Muscle layer of colon (tissue), 2 donors: ENCODE data around the gene ANKRD22.
"Not testable (repeated sequence)": the region's sequence is repeated elsewhere in the genome, so short reads cannot be mapped to it uniquely, and the experiment has no call there.

Source experiments
- H3K27ac ChIP-seq: one replicate; pipeline ENCODE4 v1.7.0; 2013; ENCODE audit warnings: low read depth, mild to moderate bottlenecking, low read length, moderate library complexity
- H3K27me3 ChIP-seq, 2 donors: one replicate each; pipeline ENCODE4 v1.7.0; 2013; ENCODE audit warnings: low read length in 2 of 2, mild to moderate bottlenecking in 2 of 2; ENCODE audit not compliant: insufficient read depth in 2 of 2, control insufficient read depth in 1 of 2
- H3K36me3 ChIP-seq: one replicate; pipeline ENCODE4 v1.7.0; 2013; ENCODE audit warnings: mild to moderate bottlenecking, low read length; ENCODE audit not compliant: insufficient read depth
- H3K4me1 ChIP-seq: one replicate; pipeline ENCODE4 v1.7.0; 2013; ENCODE audit warnings: mild to moderate bottlenecking, low read length; ENCODE audit not compliant: insufficient read depth
- H3K4me3 ChIP-seq, 2 donors: one replicate each; pipeline ENCODE4 v1.7.0; 2013; ENCODE audit warnings: low read length in 2 of 2, low read depth in 1 of 2, mild to moderate bottlenecking in 1 of 2, moderate library complexity in 1 of 2
- H3K9ac ChIP-seq: one replicate; pipeline ENCODE4 v1.7.0; 2013; ENCODE audit warnings: low read length
- H3K9me3 ChIP-seq: one replicate; pipeline ENCODE4 v1.7.0; 2013; ENCODE audit warnings: mild to moderate bottlenecking, low read length
- donor health status: abdominal sarcoma.
- donor health status: Adenocarcinoma of cecum.

ANKRD22 gene

GRCh38 chr10:88888810-88889445, 37.3 kb upstream of the ANKRD22 start:
- H3K27ac ChIP-seq: no peak overlapping the region
- no peaks in the 10 kb centered on the region for H3K27me3 ChIP-seq
- no peak overlapping the region for H3K9ac ChIP-seq
- H3K4me1 ChIP-seq: no peaks in the 10 kb centered on the region
- H3K4me3 ChIP-seq: no peak overlapping the region
- H3K9me3 ChIP-seq: no peaks in the 10 kb centered on the region
- H3K36me3 ChIP-seq: no peaks in the 10 kb centered on the region

GRCh38 chr10:88886557-88886956, 34.9 kb upstream of the ANKRD22 start:
- Histone ChIP-seq H3K9ac (no peak overlapping the region), H3K27me3 (no peaks in the 10 kb centered on the region), H3K27ac (no peak overlapping the region), H3K4me1 (no peaks in the 10 kb centered on the region), H3K4me3 (no peak overlapping the region), H3K36me3 (no peaks in the 10 kb centered on the region), H3K9me3 (no peaks in the 10 kb centered on the region)

GRCh38 chr10:88883448-88883809, 31.8 kb upstream of the ANKRD22 start:
- Histone ChIP-seq H3K27ac (peak overlapping the region; percentile 28), H3K9ac (no peak overlapping the region), H3K4me3 (no peak overlapping the region), H3K27me3 (no peaks in the 10 kb centered on the region), H3K36me3 (no peaks in the 10 kb centered on the region), H3K4me1 (peaks cover 8% of the 10 kb centered on the region), H3K9me3 (no peaks in the 10 kb centered on the region)

- H3K27ac ChIP-seq: peak overlapping the region; percentile 28
- H3K9me3 ChIP-seq, H3K9ac ChIP-seq, H3K4me3 ChIP-seq, H3K4me1 ChIP-seq, H3K36me3 ChIP-seq, H3K27me3 ChIP-seq: not testable (repeated sequence)
Measured at GRCh38 chr10:88882646-88883447, 31.2 kb upstream of the ANKRD22 start.

DNA sequence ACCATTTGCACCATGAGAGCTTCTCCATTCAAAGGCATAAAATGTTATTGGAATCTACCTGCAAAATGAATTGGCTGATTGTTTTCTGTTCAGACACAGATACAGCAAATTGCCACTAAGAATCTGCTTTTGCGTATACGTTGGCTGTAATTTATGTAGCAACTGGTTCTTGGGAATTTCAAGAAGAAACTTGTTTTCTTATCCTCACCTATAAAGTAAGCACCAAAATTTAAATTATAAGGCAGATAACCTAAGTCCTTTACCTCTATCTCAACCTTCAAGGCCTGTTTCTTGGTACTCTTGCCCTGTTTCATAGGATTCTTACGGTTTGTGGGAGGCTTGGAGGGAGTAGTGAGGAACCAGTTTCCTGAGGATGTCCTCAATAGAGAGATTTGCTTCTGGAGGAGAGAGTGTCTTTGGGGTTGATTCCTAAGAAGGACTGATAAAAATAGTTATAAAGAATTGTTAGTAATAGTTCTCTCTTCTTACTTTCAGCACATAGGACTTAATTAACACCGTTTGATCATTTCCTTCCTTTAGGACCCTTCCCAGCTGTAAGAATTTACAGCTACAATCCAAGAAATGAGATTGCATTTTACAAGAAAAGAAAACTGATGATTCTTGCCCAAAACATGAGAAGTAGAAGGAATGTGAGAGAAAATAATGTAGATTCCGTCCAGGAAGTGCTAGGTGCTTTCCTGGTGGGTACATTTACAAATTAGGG, 30.4 kb upstream of the ANKRD22 start:
- Histone ChIP-seq H3K9me3 (no peaks in the 10 kb centered on the region), H3K27me3 (no peaks in the 10 kb centered on the region), H3K4me3 (peak overlapping the region in 1 of 2 donors; percentile 76), H3K27ac (peak overlapping the region; percentile 27), H3K4me1 (peaks cover 8% of the 10 kb centered on the region), H3K36me3 (no peaks in the 10 kb centered on the region), H3K9ac (no peak overlapping the region)

- Histone ChIP-seq H3K27ac (peak overlapping the region; percentile 79), H3K4me1 (peaks cover 8% of the 10 kb centered on the region), H3K9me3 (no peaks in the 10 kb centered on the region), H3K4me3 (peak overlapping the region in 1 of 2 donors; percentile 76), H3K36me3 (no peaks in the 10 kb centered on the region), H3K9ac (peak overlapping the region; percentile 68), H3K27me3 (no peaks in the 10 kb centered on the region)
Measured at GRCh38 chr10:88881320-88881719, 29.7 kb upstream of the ANKRD22 start.

GRCh38 chr10:88880282-88881076, 28.8 kb upstream of the ANKRD22 start:
- no peaks in the 10 kb centered on the region for H3K27me3 ChIP-seq
- H3K9ac ChIP-seq: peak overlapping the region; percentile 68
- H3K36me3 ChIP-seq: no peaks in the 10 kb centered on the region
- no peaks in the 10 kb centered on the region for H3K9me3 ChIP-seq
- peak overlapping the region; percentile 79 for H3K27ac ChIP-seq
- H3K4me1 ChIP-seq: peaks cover 8% of the 10 kb centered on the region
- peak overlapping the region; percentile 76 to 93 for H3K4me3 ChIP-seq

DNA sequence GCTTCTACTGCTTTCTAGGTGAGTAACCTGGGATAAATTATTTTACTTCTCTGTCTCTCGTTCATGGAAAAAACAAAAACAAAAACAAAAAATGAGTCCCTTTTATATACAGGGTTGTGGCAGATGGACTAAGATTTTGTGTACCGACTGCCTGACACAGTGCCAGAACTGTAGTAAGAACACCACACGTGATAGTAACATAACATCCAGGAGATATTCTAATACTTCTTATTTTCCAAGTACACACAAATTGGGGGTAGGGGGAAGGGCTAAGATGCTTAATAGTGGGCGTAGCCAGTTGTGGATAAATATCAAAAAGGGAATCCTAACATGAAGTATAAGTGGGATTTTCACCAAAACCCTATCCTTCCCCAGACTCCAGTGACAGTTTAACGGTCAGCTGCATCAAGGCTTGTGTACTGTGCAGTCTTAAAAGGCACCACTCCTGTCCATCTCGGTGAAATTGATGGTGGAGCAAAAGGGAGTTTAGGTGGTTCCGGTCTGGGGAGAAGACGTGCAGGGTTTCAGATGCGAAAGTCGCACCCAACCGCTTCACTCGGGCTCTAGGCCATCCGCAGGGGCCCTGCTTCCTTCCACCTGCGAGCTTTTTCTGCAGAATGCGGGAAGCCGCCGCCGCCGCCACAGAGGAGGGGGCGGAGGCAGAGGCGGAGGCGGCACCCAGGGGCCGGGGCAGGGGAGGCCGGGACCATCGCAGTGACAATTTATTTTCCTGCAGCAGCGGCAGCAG, 28.1 kb upstream of the ANKRD22 start, which contains the start of gene STAMBPL1:
TSS of gene STAMBPL1 (plus strand) at position 712 of the 748 bp plus-strand sequence. CDS start 21,464 bp downstream, outside the sequence.
- H3K9ac ChIP-seq: peak within 1 kb of the TSS; percentile 68
- no peaks in the 10 kb centered on the region for H3K27me3 ChIP-seq
- no peaks in the 10 kb centered on the region for H3K9me3 ChIP-seq
- no peaks in the 10 kb centered on the region for H3K36me3 ChIP-seq
- peak within 1 kb of the TSS; percentile 76 to 93 for H3K4me3 ChIP-seq
- peaks cover 8% of the 10 kb centered on the region for H3K4me1 ChIP-seq
- peak within 1 kb of the TSS; percentile 79 for H3K27ac ChIP-seq

DNA sequence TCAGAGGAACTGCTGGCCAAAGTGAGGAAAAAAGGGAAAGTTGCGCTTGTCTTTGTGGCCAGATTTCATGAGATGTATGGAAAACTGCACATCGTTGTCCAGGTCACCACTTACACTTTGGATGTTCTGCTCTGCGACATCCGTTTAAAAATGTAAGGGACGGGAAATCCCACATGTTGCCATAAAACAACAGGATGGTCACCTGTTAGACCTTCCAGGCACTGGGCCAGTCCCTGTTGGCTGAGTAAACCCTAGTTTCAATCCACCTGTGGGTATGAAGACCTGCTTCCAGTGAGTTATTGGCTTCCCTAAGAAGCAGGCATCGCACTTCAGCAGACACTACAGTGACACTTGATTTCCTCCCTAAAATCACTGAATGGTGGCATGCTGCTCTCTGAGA, 25.7 kb upstream of the ANKRD22 start:
- H3K9ac ChIP-seq: no peak overlapping the region
- H3K27ac ChIP-seq: no peak overlapping the region
- no peak overlapping the region for H3K4me3 ChIP-seq
- H3K9me3 ChIP-seq: no peaks in the 10 kb centered on the region
- no peaks in the 10 kb centered on the region for H3K27me3 ChIP-seq
- H3K4me1 ChIP-seq: peaks cover 8% of the 10 kb centered on the region
- H3K36me3 ChIP-seq: no peaks in the 10 kb centered on the region

DNA sequence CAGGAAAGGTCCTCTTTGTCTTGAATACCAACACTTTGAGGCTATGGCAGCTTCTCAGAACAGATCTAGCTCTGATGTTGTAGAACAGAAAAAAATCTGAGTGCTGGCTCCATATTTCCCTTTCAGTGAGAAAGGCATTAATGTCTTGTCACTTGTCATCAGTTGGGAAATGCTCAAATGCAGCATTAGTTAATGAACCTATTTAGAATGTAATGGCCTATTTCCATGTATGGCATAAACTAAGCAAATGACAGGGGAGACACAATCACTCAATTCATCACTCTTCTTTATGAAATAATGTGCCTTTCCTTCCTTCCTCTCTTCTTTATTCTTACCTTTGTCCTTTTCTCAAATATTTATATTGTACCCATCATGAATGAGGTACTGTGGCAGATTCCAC, 23.4 kb upstream of the ANKRD22 start:
- H3K4me1 ChIP-seq: peaks cover 4% of the 10 kb centered on the region
- H3K27ac ChIP-seq: no peak overlapping the region
- no peak overlapping the region for H3K9ac ChIP-seq
- no peak overlapping the region for H3K4me3 ChIP-seq
- H3K27me3 ChIP-seq: no peaks in the 10 kb centered on the region
- H3K36me3 ChIP-seq: no peaks in the 10 kb centered on the region
- no peaks in the 10 kb centered on the region for H3K9me3 ChIP-seq
